ENCODE data around the gene ULK1. TPM values are rescaled to one million over a fixed set of nuclear protein-coding genes. Genes with fewer than 3 reads are reported as not detected.
A peak's percentile ranks its signal among the peaks of the same experiment; 100 is the strongest.

The ULK1 gene
- polyA plus RNA-seq, 1 donor from 2014 or later, result 19.0 TPM

DNA sequence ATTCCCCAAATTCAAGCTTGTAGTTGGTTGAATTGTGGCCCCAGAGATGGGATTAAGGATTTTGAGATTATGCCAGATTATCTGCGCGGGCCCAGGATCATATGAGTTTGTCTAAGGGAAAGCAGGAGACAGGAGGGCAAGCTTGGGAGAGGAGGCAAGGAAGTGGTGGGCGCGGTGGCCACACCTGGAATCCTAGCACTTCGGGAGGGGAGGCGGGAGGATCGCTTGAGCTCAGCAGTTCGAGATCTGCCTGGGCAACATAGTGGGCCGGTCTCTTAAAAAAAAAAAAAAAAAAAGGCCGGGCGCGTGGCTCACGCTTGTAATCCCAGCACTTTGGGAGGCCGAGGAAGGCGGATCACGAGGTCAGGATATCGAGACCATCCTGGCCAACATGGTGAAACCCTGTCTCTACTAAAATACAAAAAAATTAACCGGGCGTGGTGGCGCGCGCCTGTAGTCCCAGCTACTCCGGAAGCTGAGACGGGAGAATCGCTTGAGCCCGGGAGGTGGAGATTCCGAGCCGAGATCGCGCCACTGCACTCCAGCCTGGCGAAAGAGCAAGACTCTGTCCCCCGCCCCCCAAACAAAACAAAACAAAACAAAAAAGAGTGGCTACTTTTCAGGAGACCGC, 33.8 kb downstream of the ULK1 start:
- Histone ChIP-seq H3K9me2 (ENCODE audit: insufficient read depth, low read length) (no peaks in the 10 kb centered on the region), H3K9ac (ENCODE audit: low read length) (peak overlapping the region; percentile 70), H3K4me3 (ENCODE audit: low read length) (peak overlapping the region; percentile 86), H3K27me3 (ENCODE audit: insufficient read depth, low read depth, low read length) (no peaks in the 10 kb centered on the region), H3F3A (ENCODE audit: insufficient read depth, low read length, poor library complexity, severe bottlenecking) (no peaks in the 10 kb centered on the region), H4K20me1 (ENCODE audit: insufficient read depth) (no peaks in the 10 kb centered on the region), H3K36me3 (ENCODE audit: insufficient read depth, low read length) (no peaks in the 10 kb centered on the region), H2AFZ (ENCODE audit: low read depth, low read length) (peak overlapping the region; percentile 73), H3K79me2 (replicated peaks; ENCODE audit: insufficient read depth, low read length) (no peaks in the 10 kb centered on the region), H3K4me2 (ENCODE audit: low read length) (peak overlapping the region; percentile 44), H3K9me3 (ENCODE audit: low read length) (no peaks in the 10 kb centered on the region), H3K27ac (ENCODE audit: low read length) (no peak overlapping the region)
- TF ChIP-seq, protein P1, sequence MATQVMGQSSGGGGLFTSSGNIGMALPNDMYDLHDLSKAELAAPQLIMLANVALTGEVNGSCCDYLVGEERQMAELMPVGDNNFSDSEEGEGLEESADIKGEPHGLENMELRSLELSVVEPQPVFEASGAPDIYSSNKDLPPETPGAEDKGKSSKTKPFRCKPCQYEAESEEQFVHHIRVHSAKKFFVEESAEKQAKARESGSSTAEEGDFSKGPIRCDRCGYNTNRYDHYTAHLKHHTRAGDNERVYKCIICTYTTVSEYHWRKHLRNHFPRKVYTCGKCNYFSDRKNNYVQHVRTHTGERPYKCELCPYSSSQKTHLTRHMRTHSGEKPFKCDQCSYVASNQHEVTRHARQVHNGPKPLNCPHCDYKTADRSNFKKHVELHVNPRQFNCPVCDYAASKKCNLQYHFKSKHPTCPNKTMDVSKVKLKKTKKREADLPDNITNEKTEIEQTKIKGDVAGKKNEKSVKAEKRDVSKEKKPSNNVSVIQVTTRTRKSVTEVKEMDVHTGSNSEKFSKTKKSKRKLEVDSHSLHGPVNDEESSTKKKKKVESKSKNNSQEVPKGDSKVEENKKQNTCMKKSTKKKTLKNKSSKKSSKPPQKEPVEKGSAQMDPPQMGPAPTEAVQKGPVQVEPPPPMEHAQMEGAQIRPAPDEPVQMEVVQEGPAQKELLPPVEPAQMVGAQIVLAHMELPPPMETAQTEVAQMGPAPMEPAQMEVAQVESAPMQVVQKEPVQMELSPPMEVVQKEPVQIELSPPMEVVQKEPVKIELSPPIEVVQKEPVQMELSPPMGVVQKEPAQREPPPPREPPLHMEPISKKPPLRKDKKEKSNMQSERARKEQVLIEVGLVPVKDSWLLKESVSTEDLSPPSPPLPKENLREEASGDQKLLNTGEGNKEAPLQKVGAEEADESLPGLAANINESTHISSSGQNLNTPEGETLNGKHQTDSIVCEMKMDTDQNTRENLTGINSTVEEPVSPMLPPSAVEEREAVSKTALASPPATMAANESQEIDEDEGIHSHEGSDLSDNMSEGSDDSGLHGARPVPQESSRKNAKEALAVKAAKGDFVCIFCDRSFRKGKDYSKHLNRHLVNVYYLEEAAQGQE (IDR thresholded peaks at IDR 0.05; ENCODE audit: borderline replicate concordance), result no peak
- TF ChIP-seq, protein P2, sequence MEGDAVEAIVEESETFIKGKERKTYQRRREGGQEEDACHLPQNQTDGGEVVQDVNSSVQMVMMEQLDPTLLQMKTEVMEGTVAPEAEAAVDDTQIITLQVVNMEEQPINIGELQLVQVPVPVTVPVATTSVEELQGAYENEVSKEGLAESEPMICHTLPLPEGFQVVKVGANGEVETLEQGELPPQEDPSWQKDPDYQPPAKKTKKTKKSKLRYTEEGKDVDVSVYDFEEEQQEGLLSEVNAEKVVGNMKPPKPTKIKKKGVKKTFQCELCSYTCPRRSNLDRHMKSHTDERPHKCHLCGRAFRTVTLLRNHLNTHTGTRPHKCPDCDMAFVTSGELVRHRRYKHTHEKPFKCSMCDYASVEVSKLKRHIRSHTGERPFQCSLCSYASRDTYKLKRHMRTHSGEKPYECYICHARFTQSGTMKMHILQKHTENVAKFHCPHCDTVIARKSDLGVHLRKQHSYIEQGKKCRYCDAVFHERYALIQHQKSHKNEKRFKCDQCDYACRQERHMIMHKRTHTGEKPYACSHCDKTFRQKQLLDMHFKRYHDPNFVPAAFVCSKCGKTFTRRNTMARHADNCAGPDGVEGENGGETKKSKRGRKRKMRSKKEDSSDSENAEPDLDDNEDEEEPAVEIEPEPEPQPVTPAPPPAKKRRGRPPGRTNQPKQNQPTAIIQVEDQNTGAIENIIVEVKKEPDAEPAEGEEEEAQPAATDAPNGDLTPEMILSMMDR (IDR thresholded peaks at IDR 0.05; ENCODE audit: poor library complexity, severe bottlenecking), result no peak
- no peak for TF ChIP-seq POLR2AphosphoS5 (IDR thresholded peaks at IDR 0.05)
- no peak for TF ChIP-seq TAF1 (IDR thresholded peaks at IDR 0.05; ENCODE audit: low read depth)
- TF ChIP-seq EP300 (conservative IDR thresholded peaks at IDR 0.05; ENCODE audit: poor library complexity, severe bottlenecking), result no peak
- no peak for TF ChIP-seq MXI1 (conservative IDR thresholded peaks at IDR 0.05; ENCODE audit: poor library complexity, severe bottlenecking)
- no peak for TF ChIP-seq RAD21 (conservative IDR thresholded peaks at IDR 0.05)
- TF ChIP-seq EZH2 (IDR thresholded peaks at IDR 0.05; ENCODE audit: borderline replicate concordance, insufficient read depth, low read length, poor library complexity, severe bottlenecking), result no peak
- TF ChIP-seq SMC3 (conservative IDR thresholded peaks at IDR 0.05; ENCODE audit: poor library complexity), result no peak

DNA sequence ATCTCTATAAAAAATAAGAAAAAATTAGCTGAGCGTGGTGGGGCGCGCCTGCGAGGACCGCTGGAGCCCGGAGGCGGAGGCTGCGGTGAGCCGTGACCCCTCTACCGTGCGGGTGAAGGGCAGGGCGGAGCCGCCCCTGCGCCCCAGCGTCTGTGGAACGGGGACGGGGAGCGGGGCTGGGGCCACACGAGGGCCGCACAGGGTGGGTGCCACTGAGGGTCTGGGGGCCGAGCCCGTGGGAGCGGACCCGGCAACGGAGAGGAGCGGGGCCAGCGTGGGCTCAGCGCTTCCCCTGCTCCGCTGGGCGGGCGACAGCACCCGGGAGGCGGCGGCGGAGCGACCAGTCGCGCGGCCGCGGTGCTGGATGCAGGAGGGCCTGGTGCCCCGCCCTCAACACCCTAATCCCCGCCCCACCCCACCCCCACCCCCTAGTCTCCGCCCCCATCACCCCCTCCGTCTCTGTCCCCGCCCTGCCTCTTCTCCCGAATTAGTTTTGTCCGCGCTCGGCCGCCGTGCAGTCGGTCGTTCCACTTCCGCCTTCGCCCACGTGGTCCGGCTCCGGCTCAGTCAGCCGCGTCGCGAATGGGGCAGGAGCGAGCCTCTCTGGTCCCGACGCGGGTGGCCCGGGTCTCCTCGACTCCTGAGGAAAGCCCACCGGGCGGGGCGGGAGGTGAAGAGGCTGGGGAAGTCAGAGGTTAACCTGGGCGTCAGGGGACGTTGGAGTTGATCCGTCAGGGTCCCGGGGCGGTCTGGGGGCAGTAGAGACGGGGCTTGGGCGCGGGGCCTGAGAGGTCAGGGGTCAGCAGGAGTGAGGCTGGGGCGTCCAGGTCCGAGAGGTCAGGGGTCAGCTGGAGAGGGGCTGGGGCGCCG, 34.5 kb downstream of the ULK1 start, which contains the start of gene PUS1:
PUS1 (plus strand) TSS at position 566 of the 870 bp plus-strand sequence. CDS start 447 bp downstream, outside the sequence.
- no peaks in the 10 kb centered on the region for H3K27me3 ChIP-seq (ENCODE audit: insufficient read depth, low read depth, low read length)
- peak within 1 kb of the TSS; percentile 68 for H3K4me2 ChIP-seq (ENCODE audit: low read length)
- peak within 1 kb of the TSS; percentile 86 for H3K4me3 ChIP-seq (ENCODE audit: low read length)
- no peaks in the 10 kb centered on the region for H3K9me3 ChIP-seq (ENCODE audit: low read length)
- no peak within 1 kb of the TSS for H3K27ac ChIP-seq (ENCODE audit: low read length)
- H3K9ac ChIP-seq (ENCODE audit: low read length), result peak within 1 kb of the TSS; percentile 70
- no peaks in the 10 kb centered on the region for H3F3A ChIP-seq (ENCODE audit: insufficient read depth, low read length, poor library complexity, severe bottlenecking)
- peak within 1 kb of the TSS; percentile 73 for H2AFZ ChIP-seq (ENCODE audit: low read depth, low read length)
- H3K9me2 ChIP-seq (ENCODE audit: insufficient read depth, low read length), result no peaks in the 10 kb centered on the region
- TF ChIP-seq TAF1 (IDR thresholded peaks at IDR 0.05; ENCODE audit: low read depth), result no peak
- peak; percentile 94 for TF ChIP-seq MXI1 (conservative IDR thresholded peaks at IDR 0.05; ENCODE audit: poor library complexity, severe bottlenecking)
- TF ChIP-seq RAD21 (conservative IDR thresholded peaks at IDR 0.05), result peak; percentile 28
- TF ChIP-seq POLR2AphosphoS5 (IDR thresholded peaks at IDR 0.05), result peak; percentile 64
- H3K79me2 ChIP-seq (replicated peaks; ENCODE audit: insufficient read depth, low read length), result no peaks in the 10 kb centered on the region
- H4K20me1 ChIP-seq (ENCODE audit: insufficient read depth), result no peaks in the 10 kb centered on the region
- no peaks in the 10 kb centered on the region for H3K36me3 ChIP-seq (ENCODE audit: insufficient read depth, low read length)
